GM23338 (cell line): ENCODE data around the gene SIRT6.

Source experiments
- CREB1 ChIP-seq: fragments of 250-450 bp; sonication (Bioruptor Pico); IDR thresholded peaks from 2 replicates; pipeline ENCODE4 v1.5.0; 2020; ENCODE audit warnings: low read depth, mild to moderate bottlenecking, moderate library complexity
- CTCF ChIP-seq, 2 experiments: fragments of 200-600 bp in 1 of 2; sonication (generic) in 1 of 2; conservative IDR thresholded peaks; 2 replicates each; pipeline versions ENCODE4 v1.5.1 to v1.6.1; 2016 to 2017; ENCODE audit warnings: antibody characterized with exemption in 2 of 2, low read depth in 2 of 2, mild to moderate bottlenecking in 2 of 2, moderate library complexity in 1 of 2
- EZH2phosphoT487 ChIP-seq: fragments of 200-600 bp; sonication (generic); IDR thresholded peaks from one replicate; pipeline ENCODE4 v1.8.1; 2018; ENCODE audit warnings: antibody characterized with exemption; ENCODE audit not compliant: unreplicated experiment
- POLR2AphosphoS5 ChIP-seq: IDR thresholded peaks from 2 replicates; pipeline ENCODE4 v1.6.1; 2016; ENCODE audit warnings: antibody characterized with exemption, low read depth
- STAT1 ChIP-seq: IDR thresholded peaks from one replicate; pipeline ENCODE4 v1.6.1; 2016; ENCODE audit warnings: antibody characterized with exemption; ENCODE audit not compliant: unreplicated experiment
- TF ChIP-seq, protein P1 (sequence below): IDR thresholded peaks from one replicate; pipeline ENCODE4 v1.6.1; 2018; ENCODE audit warnings: antibody characterized with exemption; ENCODE audit not compliant: unreplicated experiment

DNA sequence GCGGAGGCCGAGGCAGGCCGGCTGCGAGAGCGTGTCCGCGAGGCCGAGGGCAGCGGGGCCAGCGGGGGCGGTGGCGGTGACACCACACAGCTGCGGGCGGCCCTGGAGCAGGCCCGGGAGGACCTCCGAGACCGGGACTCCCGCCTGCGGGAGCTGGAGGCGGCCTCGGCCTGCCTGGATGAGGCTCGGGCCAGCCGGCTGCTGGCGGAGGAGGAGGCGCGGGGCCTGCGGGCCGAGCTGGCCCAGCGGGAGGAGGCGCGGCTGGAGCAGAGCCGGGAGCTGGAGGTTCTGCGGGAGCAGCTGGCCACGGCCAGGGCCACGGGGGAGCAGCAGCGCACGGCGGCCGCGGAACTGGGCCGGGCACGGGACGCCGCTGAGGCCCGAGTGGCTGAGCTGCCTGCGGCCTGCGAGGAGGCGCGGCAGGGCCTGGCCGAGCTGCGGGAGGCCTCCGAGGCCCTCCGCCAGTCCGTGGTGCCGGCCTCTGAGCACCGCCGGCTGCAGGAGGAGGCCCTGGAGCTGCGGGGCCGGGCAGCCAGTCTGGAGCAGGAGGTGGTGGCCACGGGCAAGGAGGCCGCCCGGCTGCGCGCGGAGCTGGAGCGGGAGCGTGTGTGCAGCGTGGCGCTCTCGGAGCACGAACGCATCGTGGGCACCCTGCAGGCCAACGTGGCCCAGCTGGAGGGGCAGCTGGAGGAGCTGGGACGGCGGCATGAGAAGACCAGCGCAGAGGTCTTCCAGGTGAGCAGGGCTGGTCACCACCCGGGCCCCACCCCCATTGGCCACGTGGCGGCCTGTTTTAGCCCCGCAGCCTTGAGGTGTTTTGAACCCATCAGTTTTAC lies 35.3 kb upstream of the SIRT6 start:
- TF ChIP-seq CTCF (conservative IDR thresholded peaks at IDR 0.05; ENCODE audit: low read depth in 2 of 2) (no peak), POLR2AphosphoS5 (no peak), CREB1 (CRISPR knock-in tag) (no peak), EZH2phosphoT487 (no peak), STAT1 (no peak)
- TF ChIP-seq, protein P1, sequence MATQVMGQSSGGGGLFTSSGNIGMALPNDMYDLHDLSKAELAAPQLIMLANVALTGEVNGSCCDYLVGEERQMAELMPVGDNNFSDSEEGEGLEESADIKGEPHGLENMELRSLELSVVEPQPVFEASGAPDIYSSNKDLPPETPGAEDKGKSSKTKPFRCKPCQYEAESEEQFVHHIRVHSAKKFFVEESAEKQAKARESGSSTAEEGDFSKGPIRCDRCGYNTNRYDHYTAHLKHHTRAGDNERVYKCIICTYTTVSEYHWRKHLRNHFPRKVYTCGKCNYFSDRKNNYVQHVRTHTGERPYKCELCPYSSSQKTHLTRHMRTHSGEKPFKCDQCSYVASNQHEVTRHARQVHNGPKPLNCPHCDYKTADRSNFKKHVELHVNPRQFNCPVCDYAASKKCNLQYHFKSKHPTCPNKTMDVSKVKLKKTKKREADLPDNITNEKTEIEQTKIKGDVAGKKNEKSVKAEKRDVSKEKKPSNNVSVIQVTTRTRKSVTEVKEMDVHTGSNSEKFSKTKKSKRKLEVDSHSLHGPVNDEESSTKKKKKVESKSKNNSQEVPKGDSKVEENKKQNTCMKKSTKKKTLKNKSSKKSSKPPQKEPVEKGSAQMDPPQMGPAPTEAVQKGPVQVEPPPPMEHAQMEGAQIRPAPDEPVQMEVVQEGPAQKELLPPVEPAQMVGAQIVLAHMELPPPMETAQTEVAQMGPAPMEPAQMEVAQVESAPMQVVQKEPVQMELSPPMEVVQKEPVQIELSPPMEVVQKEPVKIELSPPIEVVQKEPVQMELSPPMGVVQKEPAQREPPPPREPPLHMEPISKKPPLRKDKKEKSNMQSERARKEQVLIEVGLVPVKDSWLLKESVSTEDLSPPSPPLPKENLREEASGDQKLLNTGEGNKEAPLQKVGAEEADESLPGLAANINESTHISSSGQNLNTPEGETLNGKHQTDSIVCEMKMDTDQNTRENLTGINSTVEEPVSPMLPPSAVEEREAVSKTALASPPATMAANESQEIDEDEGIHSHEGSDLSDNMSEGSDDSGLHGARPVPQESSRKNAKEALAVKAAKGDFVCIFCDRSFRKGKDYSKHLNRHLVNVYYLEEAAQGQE, result no peak
